Stimulated activated CD8-positive, alpha-beta memory T cell treated with anti-CD3 and anti-CD28 coated beads, Interleukin-12 subunit alpha, Interleukin-12 subunit beta, amount 100 ng/mL, for 24 hours (primary cell): ENCODE results near the gene VGLL3.
"Not testable (repeated sequence)": the region's sequence is repeated elsewhere in the genome, so short reads cannot be mapped to it uniquely, and the experiment has no call there.

Source experiments
- DNase-seq: peaks from one replicate; pipeline ENCODE4 v3.0.0-alpha.2; 2020; ENCODE audit errors: extremely low read depth

Gene VGLL3

GRCh38 chr3:86990734-86991481 is at the start of gene VGLL3:
Gene VGLL3, minus strand, starts transcription at chr3:86991149. Its CDS starts 406 bp downstream, at chr3:86990743.
- no peak for DNase-seq

GRCh38 chr3:87037652-87038051 is 46.7 kb upstream of the VGLL3 start:
- no peak for DNase-seq

GRCh38 chr3:87036671-87037070 is 45.7 kb upstream of the VGLL3 start:
- DNase-seq = no peak

GRCh38 chr3:87035339-87035738 is 44.4 kb upstream of the VGLL3 start:
- DNase-seq = no peak

GRCh38 chr3:87033205-87033604 is 42.3 kb upstream of the VGLL3 start:
- DNase-seq = no peak

GRCh38 chr3:87025661-87026645 is 35.0 kb upstream of the VGLL3 start:
- no peak for DNase-seq

- not testable (repeated sequence) for DNase-seq
Observed at GRCh38 chr3:87017370-87017769, 26.4 kb upstream of the VGLL3 start.

- DNase-seq = no peak
Observed at GRCh38 chr3:87009271-87009670, 18.3 kb upstream of the VGLL3 start.

- DNase-seq = no peak
Observed at GRCh38 chr3:87006844-87007439, 16.0 kb upstream of the VGLL3 start.

GRCh38 chr3:87004883-87005282 is 13.9 kb upstream of the VGLL3 start:
- no peak for DNase-seq

GRCh38 chr3:87002346-87002745 is 11.4 kb upstream of the VGLL3 start:
- DNase-seq = no peak

- DNase-seq = no peak
Observed at GRCh38 chr3:87001473-87002098, 10.6 kb upstream of the VGLL3 start.

GRCh38 chr3:87000940-87001339 is 10.0 kb upstream of the VGLL3 start:
- DNase-seq = no peak

GRCh38 chr3:86998569-86998968 is 7.6 kb upstream of the VGLL3 start:
- DNase-seq = no peak

- DNase-seq = no peak
Observed at GRCh38 chr3:86996261-86996955, 5.5 kb upstream of the VGLL3 start.

GRCh38 chr3:86995537-86995936 is 4.6 kb upstream of the VGLL3 start:
- DNase-seq = no peak

- DNase-seq = no peak
Observed at GRCh38 chr3:86993704-86994103, 2.8 kb upstream of the VGLL3 start.

- DNase-seq = no peak
Observed at GRCh38 chr3:86991840-86992435, 989 bp upstream of the VGLL3 start.

- no peak for DNase-seq
Observed at GRCh38 chr3:86991482-86991815, 500 bp upstream of the VGLL3 start.

- DNase-seq = no peak
Observed at GRCh38 chr3:86990012-86990733, 776 bp downstream of the VGLL3 start.
